ENCODE measurements around the gene HAS3.

HAS3 gene

GRCh38 chr16:69069504-69069903, 35.9 kb upstream of the HAS3 start:
- Histone ChIP-seq H3K27me3 (ENCODE audit: insufficient read depth, low read length, poor library complexity) (no peaks in the 10 kb centered on the region), H3K4me3 (ENCODE audit: low read depth in 1 of 2, low read length in 2 of 2) (no peak overlapping the region), H4K20me1 (ENCODE audit: insufficient read depth, low read length) (0 out of 2 replicates have a peak, but pooled peaks cover 4% of the 10 kb centered on the region), H3K9ac (ENCODE audit: low read depth, low read length) (no peak overlapping the region), H3K9me3 (ENCODE audit: insufficient read depth, low read length, severe bottlenecking) (no peaks in the 10 kb centered on the region), H3K36me3 (ENCODE audit: insufficient read depth, low read length) (no peaks in the 10 kb centered on the region), H3K4me1 (ENCODE audit: insufficient read depth, low read length) (peaks cover 31% of the 10 kb centered on the region), H2AFZ (ENCODE audit: low read depth, low read length) (no peak overlapping the region), H3K4me2 (ENCODE audit: insufficient read depth, low read length) (no peak overlapping the region), H3K27ac (ENCODE audit: low read length) (no peak overlapping the region), H3K79me2 (ENCODE audit: insufficient read depth, low read length) (no peaks in the 10 kb centered on the region)
- no peak for TF ChIP-seq CTCF (IDR thresholded peaks at IDR 0.05; ENCODE audit: borderline replicate concordance, extremely low read depth, low read length, poor library complexity, severe bottlenecking)
- no peak for TF ChIP-seq EZH2 (IDR thresholded peaks at IDR 0.05; ENCODE audit: borderline replicate concordance, low read depth, low read length, severe bottlenecking)
- DNase-seq (no peak), ATAC-seq (ENCODE audit: insufficient read depth, low read depth) (no peak)

DNA sequence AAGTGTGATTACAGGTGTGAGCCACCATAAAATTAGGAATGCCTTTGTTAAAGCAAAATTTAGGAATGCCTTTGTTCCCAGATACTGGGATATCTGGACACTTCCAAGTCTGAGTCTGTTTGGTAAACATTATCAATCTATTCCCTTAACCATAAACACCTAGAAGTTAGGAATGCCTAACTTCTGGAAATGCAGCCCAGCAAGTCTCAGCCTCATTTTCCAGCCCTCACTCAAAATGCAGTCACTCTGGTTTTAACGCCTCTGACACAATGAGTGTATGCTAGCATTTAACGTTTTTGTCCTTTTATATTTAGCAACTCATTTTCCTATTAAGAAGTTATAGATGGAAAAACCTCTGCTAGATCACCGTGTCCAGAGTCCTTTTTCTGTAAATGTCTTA, 34.4 kb upstream of the HAS3 start:
- H3K79me2 ChIP-seq (ENCODE audit: insufficient read depth, low read length): no peaks in the 10 kb centered on the region
- H3K4me2 ChIP-seq (ENCODE audit: insufficient read depth, low read length): peak overlapping the region; percentile 57; the same call in 1 of the 2 replicates
- no peak overlapping the region for H2AFZ ChIP-seq (ENCODE audit: low read depth, low read length)
- 0 out of 2 replicates have a peak, but pooled peaks cover 4% of the 10 kb centered on the region for H4K20me1 ChIP-seq (ENCODE audit: insufficient read depth, low read length)
- no peak overlapping the region for H3K4me3 ChIP-seq (ENCODE audit: low read depth in 1 of 2, low read length in 2 of 2)
- H3K4me1 ChIP-seq (ENCODE audit: insufficient read depth, low read length): peaks cover 31% of the 10 kb centered on the region
- H3K9me3 ChIP-seq (ENCODE audit: insufficient read depth, low read length, severe bottlenecking): no peaks in the 10 kb centered on the region
- DNase-seq (no peak), ATAC-seq (ENCODE audit: insufficient read depth, low read depth) (no peak)
- peak overlapping the region; percentile 13 for H3K27ac ChIP-seq (ENCODE audit: low read length)
- no peak for TF ChIP-seq EZH2 (IDR thresholded peaks at IDR 0.05; ENCODE audit: borderline replicate concordance, low read depth, low read length, severe bottlenecking)
- TF ChIP-seq CTCF (IDR thresholded peaks at IDR 0.05; ENCODE audit: borderline replicate concordance, extremely low read depth, low read length, poor library complexity, severe bottlenecking): no peak
- no peaks in the 10 kb centered on the region for H3K27me3 ChIP-seq (ENCODE audit: insufficient read depth, low read length, poor library complexity)
- H3K36me3 ChIP-seq (ENCODE audit: insufficient read depth, low read length): no peaks in the 10 kb centered on the region
- H3K9ac ChIP-seq (ENCODE audit: low read depth, low read length): no peak overlapping the region

DNA sequence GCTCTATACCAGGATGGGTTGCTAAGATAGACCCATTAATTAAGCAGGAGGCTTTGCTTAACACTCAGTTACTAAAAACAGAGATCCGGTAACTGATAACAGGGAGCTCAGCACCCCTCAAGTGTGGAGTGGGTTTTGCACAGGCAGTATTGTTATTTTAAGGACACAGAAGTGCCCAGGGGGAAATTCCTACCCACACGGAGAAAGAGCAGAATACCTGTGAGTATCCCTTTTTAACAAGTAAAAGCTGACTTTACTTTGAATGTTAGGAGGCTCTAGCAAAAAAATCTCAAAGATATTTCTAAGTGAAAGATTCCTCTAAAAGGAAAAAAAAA, 32.8 kb upstream of the HAS3 start:
- 0 out of 2 replicates have a peak, but pooled peaks cover 4% of the 10 kb centered on the region for H4K20me1 ChIP-seq (ENCODE audit: insufficient read depth, low read length)
- DNase-seq (no peak), ATAC-seq (ENCODE audit: insufficient read depth, low read depth) (peak; percentile 42)
- 0 out of 4 replicates have a peak overlapping the region, but pooled peaks of 1 of the 2 experiments have one; percentile 7 for H3K4me3 ChIP-seq (ENCODE audit: low read depth in 1 of 2, low read length in 2 of 2)
- peaks cover 31% of the 10 kb centered on the region for H3K4me1 ChIP-seq (ENCODE audit: insufficient read depth, low read length)
- no peak overlapping the region for H3K9ac ChIP-seq (ENCODE audit: low read depth, low read length)
- no peak overlapping the region for H2AFZ ChIP-seq (ENCODE audit: low read depth, low read length)
- H3K27ac ChIP-seq (ENCODE audit: low read length): peak overlapping the region; percentile 78
- H3K4me2 ChIP-seq (ENCODE audit: insufficient read depth, low read length): peak overlapping the region; percentile 57
- no peaks in the 10 kb centered on the region for H3K36me3 ChIP-seq (ENCODE audit: insufficient read depth, low read length)
- no peaks in the 10 kb centered on the region for H3K79me2 ChIP-seq (ENCODE audit: insufficient read depth, low read length)
- TF ChIP-seq CTCF (IDR thresholded peaks at IDR 0.05; ENCODE audit: borderline replicate concordance, extremely low read depth, low read length, poor library complexity, severe bottlenecking) (no peak), EZH2 (IDR thresholded peaks at IDR 0.05; ENCODE audit: borderline replicate concordance, low read depth, low read length, severe bottlenecking) (no peak)
- no peaks in the 10 kb centered on the region for H3K27me3 ChIP-seq (ENCODE audit: insufficient read depth, low read length, poor library complexity)
- no peaks in the 10 kb centered on the region for H3K9me3 ChIP-seq (ENCODE audit: insufficient read depth, low read length, severe bottlenecking)

All from DND-41 (cell line).